HG02970 (cell line): Measurements from ENCODE around the gene SCYGR3.

Experiments
- ATAC-seq: cut with Tn5 transposase; IDR thresholded peaks from one replicate; pipeline ENCODE4 v1.9.1; 2021; ENCODE audit warnings: mild to moderate bottlenecking, moderate library complexity, moderate number of reproducible peaks; ENCODE audit not compliant: unreplicated experiment, low FRiP score

Gene SCYGR3, protein sequence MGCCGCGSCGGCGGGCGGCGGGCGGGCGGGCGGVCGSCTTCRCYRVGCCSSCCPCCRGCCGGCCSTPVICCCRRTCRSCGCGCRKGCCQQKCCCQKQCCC

GRCh38 chr2:227614740-227615139 is at the start of gene SCYGR3:
Gene SCYGR3, minus strand, starts transcription at chr2:227614840. Its CDS starts 0 bp downstream, at chr2:227614840.
- ATAC-seq = no peak

GRCh38 chr2:227661827-227662226 is 47.2 kb upstream of the SCYGR3 start:
- ATAC-seq = no peak

DNA sequence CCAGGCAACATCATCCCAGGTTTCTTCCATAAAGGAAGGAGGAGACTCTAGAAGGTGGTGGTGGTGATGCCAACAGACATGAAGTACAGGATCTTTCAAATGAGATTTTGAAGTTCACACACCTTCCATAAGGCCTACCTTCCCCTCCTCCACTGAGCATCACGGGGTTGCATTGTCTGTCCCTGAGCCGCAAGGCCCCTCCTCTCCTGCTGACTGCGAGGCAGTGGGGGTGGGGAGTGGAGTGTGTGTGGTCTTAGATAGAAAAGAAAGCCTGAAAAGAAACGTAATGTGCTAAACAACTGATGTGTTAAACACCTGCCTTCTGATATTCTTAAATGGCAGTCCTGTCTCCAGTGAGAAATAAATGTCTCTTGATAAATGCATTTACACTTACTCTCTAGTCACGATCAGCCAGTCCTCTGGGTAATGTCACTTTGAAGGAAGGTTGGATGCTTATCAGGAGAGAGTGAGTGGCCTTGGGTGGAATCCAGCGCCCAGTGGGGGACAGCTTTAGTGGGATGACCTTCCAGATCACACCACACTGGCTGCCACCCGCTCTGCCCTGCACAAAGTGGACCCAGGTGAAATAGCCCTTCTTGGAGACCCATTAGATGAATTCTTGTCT is 46.5 kb upstream of the SCYGR3 start:
- no peak for ATAC-seq

GRCh38 chr2:227657199-227657845 is 42.7 kb upstream of the SCYGR3 start:
- ATAC-seq = no peak

GRCh38 chr2:227655454-227655853 is 40.8 kb upstream of the SCYGR3 start:
- no peak for ATAC-seq

- no peak for ATAC-seq
Observed at GRCh38 chr2:227654426-227654825, 39.8 kb upstream of the SCYGR3 start.

DNA sequence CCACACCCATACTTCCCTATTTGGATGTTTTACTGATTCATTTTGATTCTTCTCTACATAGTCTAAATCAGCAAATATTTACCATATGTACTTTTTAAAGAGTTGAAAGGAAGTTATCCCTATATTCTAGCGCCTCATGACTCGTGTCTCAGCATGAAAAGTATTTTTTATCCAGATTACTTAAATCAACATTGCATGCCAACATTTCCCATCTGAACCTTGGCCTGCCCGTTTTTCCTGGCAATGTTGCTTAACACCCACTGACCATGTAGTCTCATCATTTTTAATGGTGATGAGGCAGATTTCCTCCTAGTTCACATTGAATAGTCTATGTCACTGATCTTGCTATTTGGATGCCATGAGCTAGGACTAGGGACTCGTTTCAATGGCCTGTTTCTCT is 38.8 kb upstream of the SCYGR3 start:
- ATAC-seq = no peak

- no peak for ATAC-seq
Observed at GRCh38 chr2:227643990-227644551, 29.4 kb upstream of the SCYGR3 start.

DNA sequence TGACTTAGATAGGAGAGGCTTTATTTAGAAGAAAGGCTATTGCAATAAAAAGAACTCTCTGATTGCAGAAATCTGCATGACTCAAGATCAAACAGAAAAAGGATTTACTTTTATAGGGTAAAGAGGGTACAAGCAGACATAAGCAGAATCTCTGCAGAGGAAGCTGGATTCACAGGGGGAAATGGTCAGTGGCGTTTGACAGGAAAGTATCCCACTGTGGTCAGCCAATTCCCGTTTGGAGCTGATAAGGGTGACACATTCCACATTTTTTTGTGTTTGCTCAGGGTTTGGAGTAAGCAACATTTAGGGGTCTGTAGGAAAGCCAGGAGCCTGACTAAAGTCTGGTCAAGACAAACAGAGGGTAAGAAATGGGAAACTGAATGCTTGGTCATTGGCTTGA is 28.0 kb upstream of the SCYGR3 start:
- no peak for ATAC-seq

DNA sequence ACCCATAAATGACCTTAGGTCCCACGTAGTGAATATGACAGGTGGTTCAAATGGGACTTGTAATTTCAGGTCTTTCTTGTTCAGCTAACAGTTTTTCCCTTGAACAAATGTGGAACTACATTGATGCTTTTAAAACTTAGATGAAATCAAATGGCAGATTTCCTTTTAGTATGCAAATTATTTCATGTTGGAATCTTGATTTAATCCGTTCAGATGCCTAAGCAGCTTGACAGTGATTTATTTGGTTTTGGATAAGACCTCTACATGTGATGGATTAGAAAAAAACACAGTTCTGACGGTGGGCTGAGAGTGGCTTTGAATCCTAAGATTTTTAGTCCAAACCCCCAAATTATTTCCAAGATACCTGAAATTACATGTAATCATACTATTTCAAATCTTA is 19.6 kb upstream of the SCYGR3 start:
- no peak for ATAC-seq

- ATAC-seq = no peak
Observed at GRCh38 chr2:227632827-227633226, 18.2 kb upstream of the SCYGR3 start.

DNA sequence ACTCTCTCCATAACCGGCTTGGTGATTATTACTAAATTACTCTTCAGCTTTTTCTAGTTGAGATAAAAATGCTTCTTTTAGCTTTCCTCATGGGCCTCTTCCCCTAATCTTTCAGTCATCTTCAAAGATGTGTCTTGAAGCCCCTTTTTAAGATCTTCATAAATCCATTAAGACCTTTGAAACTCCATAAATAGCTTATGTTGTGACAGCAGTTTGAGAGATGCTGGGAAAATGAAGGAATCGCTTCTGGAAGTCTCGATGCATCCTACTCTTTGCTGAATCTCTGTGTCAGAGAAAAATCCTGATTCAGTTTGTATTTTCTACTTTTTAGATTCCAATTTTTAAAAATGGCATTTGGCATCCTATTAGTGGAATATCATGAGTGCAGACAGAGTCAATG is 15.7 kb upstream of the SCYGR3 start:
- ATAC-seq = no peak

DNA sequence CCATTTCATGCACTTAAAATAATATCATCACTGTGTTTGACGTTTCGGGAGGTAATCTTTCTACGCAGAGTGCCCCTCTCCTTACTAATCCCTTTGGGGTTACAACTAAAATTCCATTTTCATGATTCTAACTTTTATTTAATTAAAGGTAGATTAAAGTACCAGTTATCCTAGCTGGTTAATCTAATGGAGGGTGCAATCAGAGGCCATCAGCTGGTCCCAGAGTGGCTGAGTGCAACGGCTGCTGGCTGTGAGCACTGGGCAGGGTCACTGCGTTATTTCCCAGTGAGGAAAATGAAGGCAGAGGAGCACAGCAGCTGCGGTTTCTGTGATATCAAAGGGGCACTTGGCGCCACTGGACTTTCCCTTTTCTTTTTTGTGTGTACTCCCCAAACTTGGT is 14.8 kb upstream of the SCYGR3 start:
- no peak for ATAC-seq

GRCh38 chr2:227627769-227628168 is 13.1 kb upstream of the SCYGR3 start:
- peak; percentile 63 for ATAC-seq

DNA sequence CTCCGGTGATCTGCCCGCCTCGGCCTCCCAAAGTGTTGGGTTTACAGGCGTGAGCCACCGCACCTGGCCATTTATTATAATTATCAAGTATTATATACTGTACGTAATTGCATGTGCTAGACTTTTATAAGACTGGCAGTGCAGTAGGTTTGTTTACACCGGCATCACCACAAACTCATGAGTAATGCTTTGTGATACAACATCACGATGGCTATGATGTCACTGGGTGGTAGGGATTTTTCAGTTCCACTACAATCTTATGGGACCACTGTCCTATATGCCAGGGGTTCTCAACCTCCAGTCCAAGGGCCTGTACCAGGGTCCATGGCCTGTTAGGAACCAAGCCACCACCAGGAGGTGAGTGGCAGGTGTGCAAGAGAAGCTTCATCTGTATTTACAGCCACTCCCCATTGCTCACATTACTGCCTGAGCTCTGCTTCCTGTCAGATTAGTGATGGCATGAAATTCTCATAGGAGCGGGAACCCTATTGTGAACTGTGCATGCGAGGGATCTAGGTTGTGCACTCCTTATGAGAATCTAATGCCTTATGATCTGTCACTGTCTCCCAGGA is 12.0 kb upstream of the SCYGR3 start:
- ATAC-seq = no peak

GRCh38 chr2:227625420-227625819 is 10.8 kb upstream of the SCYGR3 start:
- ATAC-seq = no peak

DNA sequence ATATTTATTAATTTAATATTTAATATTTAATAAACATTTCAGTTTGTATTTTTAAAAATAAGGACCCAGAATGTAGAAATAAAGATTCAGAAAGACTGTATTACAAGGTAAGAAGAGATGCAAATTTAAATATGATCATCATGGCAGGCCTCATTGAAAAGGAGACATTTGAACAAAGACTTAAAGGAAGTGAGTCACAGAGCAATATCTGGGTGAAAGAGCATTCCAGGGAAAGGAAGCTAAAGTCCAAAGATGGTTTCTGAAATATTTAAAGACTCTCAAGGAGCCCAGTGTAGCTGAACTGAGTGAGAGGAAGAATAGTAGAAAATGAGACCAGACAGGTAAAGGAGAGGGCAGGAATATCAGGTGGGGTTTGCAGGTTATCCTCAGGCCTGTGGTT is 8.6 kb upstream of the SCYGR3 start:
- ATAC-seq = no peak

DNA sequence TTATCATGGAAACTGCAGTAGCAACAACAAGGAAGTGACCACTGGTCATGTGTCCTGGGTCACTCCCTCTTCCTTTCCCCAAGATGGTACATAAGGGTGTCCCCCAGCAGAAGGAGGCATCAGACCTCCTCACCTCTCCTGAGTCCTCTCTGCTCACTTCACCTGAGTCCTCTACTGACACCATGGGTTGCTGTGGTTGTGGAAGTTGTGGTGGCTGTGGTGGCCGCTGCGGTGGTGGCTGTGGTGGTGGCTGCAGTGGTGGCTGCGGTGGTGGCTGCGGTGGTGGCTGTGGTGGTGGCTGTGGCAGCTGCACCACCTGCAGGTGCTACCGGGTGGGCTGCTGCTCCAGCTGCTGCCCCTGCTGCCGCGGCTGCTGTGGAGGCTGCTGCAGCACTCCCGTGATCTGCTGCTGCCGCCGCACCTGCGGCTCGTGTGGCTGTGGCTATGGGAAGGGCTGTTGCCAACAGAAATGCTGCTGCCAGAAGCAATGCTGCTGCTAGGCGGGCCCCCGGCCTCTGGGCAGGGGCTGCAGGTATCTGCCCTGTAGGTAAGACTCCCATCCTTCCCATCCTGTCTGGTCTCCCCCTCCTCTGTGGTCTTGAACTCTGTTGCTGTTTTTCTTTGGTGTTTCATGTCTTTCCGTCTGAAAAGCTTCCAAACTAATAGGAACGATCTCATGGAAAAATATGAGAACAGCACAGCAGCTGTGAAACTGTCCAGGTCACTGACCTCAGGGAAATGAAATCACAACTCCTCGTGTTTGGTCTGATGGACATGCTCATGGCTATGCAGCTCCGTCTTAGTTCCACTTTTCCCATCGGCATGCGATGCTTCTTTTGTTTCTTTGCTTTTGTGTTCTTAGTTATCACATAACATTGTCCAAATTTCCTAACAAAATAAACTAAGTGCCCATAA is 2.9 kb upstream of the SCYGR3 start, which contains the start of gene SCYGR4:
SCYGR4 (plus strand) TSS at position 183 of the 915 bp plus-strand sequence; CDS start at position 183, 0 bp downstream.
- ATAC-seq = no peak

DNA sequence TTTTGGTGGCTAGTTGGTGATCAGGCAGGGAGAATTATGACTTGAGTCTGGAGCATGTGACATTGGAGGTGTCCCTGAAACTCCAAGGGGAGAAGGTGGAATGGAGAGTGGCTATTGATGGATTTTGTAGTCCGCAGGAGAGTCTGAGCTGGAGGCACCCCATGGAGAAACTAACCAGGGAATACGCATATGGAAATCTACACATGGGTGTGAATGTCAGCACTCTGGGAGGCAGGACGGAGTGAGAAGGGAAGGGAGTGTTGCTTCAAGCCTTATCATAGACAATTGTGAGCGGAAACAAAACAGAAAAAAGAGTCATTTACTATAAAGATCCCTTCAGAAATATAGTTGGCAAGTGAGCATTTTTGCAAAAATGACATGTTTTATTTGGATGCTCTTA is 2.0 kb upstream of the SCYGR3 start:
- no peak for ATAC-seq

DNA sequence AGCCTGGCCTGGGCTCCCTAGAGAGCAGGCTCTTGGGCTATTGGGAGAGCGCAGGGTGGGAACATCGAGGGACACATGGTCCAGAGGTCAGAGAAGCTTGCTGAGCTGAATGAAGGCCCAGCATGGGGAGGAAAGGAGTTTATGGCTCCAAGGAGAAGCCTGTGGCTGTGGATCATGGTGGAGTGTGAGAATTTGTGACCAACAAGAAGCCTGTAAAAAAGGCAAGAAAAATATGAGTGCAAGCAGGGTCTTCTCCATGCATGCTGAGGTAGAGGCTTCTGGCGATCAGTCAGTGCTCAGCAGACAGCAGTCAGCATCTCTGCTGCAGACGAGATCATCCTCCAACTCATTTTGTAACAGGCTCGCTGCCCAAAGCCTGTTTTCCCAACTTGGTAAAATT is 1.3 kb upstream of the SCYGR3 start:
- no peak for ATAC-seq
